HCT116 (cell line): Measurements from ENCODE around the gene HCRTR1. TPM values are rescaled to one million over a fixed set of nuclear protein-coding genes. Genes with fewer than 3 reads are reported as not detected.

Source experiments
- ATAC-seq: fragments of 200-7000 bp; cut with Tn5 transposase; 2 replicates; pipeline ENCODE4 v1.9.1; 2020; ENCODE audit warnings: mild to moderate bottlenecking, moderate library complexity
- BruUV-seq: library from RNA; stranded (reverse); fragments of 400-500 nt; replicated peaks from 2 replicates; lab custom pipeline; 2021; lab: Mats Ljungman, UMichigan
- CTCF ChIA-PET: fragments of 300-600 bp; sonication (Branson Sonifier 250); formaldehyde crosslinking; loops from one replicate; lab custom pipeline; 2021; ENCODE audit warnings: antibody characterized with exemption; lab: Charles Lee
- POLR2A ChIA-PET: fragments of 300-600, 350-600 bp; sonication (Branson Sonifier 250); formaldehyde crosslinking; loops from one replicate; lab custom pipeline; 2021; ENCODE audit warnings: antibody characterized with exemption; lab: Charles Lee
- RAD21 ChIA-PET, 2 experiments: fragments of 300-600 bp; sonication (Branson Sonifier 250); formaldehyde crosslinking; loops; one replicate each; lab custom pipeline; 2023; ENCODE audit warnings: low total read pairs in 2 of 2; ENCODE audit not compliant: uncharacterized antibody in 2 of 2, unreplicated experiment in 2 of 2, low non-redundant PET in 1 of 2; lab: Charles Lee
- DNase-seq: peaks from one replicate; pipeline ENCODE4 v3.0.0-alpha.2; 2010; ENCODE audit warnings: low read depth, low spot score
- H2AFZ ChIP-seq: fragments of 200-600 bp; shearing (Covaris generic), sonication (generic); 2 replicates; pipeline ENCODE4 v1.6.1; 2017; ENCODE audit warnings: low read depth, mixed run types, mixed read lengths, antibody characterized with exemption, low read length; ENCODE audit not compliant: poor library complexity, severe bottlenecking
- H3K27ac ChIP-seq: 2 replicates; pipeline ENCODE4 v1.5.1; 2012; ENCODE audit warnings: low read depth, low read length
- H3K27me3 ChIP-seq: fragments of 200-600 bp; sonication (generic); 2 replicates; pipeline ENCODE4 v1.6.1; 2016; ENCODE audit warnings: mixed run types, low read length, mixed read lengths; ENCODE audit not compliant: insufficient read depth
- H3K36me3 ChIP-seq, 2 experiments: fragments of 200-500 bp in 1 of 2; fragments of 200-600 bp in 1 of 2; sonication (Bioruptor generic) in 1 of 2; sonication (generic) in 1 of 2; 2 replicates each; pipeline versions ENCODE4 v1.5.1 to v1.6.1; 2014 to 2016; ENCODE audit warnings: low read length in 2 of 2, inconsistent platforms in 1 of 2, mixed read lengths in 1 of 2, mixed run types in 1 of 2; ENCODE audit not compliant: insufficient read depth in 2 of 2, control insufficient read depth in 1 of 2
- H3K4me1 ChIP-seq, 2 experiments: fragments of 200-600 bp in 1 of 2; sonication (generic) in 1 of 2; 2 replicates each; pipeline versions ENCODE4 v1.5.1 to v1.6.1; 2012 to 2017; ENCODE audit warnings: low read length in 2 of 2, inconsistent platforms in 1 of 2, mild to moderate bottlenecking in 1 of 2, mixed read lengths in 1 of 2, mixed run types in 1 of 2, moderate library complexity in 1 of 2; ENCODE audit not compliant: insufficient read depth in 2 of 2, control insufficient read depth in 1 of 2
- H3K4me2 ChIP-seq: fragments of 200-600 bp; sonication (generic); 2 replicates; pipeline ENCODE4 v1.6.1; 2017; ENCODE audit warnings: mixed run types, low read length, mixed read lengths
- H3K4me3 ChIP-seq, 2 experiments: fragments of 200-600 bp in 1 of 2; sonication (generic) in 1 of 2; replicated peaks in 1 of 2; 2 replicates each; pipeline ENCODE4 v1.5.1; 2011 to 2016; ENCODE audit warnings: low read length in 2 of 2, control low read depth in 1 of 2, low read depth in 1 of 2, mild to moderate bottlenecking in 1 of 2, mixed read lengths in 1 of 2, mixed run types in 1 of 2
- H3K79me2 ChIP-seq: fragments of 200-600 bp; sonication (generic); 2 replicates; pipeline ENCODE4 v1.6.1; 2017; ENCODE audit warnings: mild to moderate bottlenecking, mixed run types, low read length, moderate library complexity, mixed read lengths; ENCODE audit not compliant: insufficient read depth
- H3K9ac ChIP-seq: fragments of 200-600 bp; sonication (generic); 2 replicates; pipeline ENCODE4 v1.6.1; 2016; ENCODE audit warnings: low read length, mixed read lengths
- H3K9me2 ChIP-seq: fragments of 200-600 bp; sonication (generic), shearing (Covaris generic); 2 replicates; pipeline ENCODE4 v1.6.1; 2017; ENCODE audit warnings: mixed run types, mild to moderate bottlenecking, moderate library complexity; ENCODE audit not compliant: insufficient read depth
- H3K9me3 ChIP-seq, 2 experiments: fragments of 200-500 bp in 1 of 2; fragments of 200-600 bp in 1 of 2; sonication (Bioruptor generic) in 1 of 2; sonication (generic) in 1 of 2; 2 replicates each; pipeline ENCODE4 v1.6.1; 2014 to 2017; ENCODE audit warnings: low read length in 2 of 2, mixed read lengths in 2 of 2, inconsistent platforms in 1 of 2, low read depth in 1 of 2, mild to moderate bottlenecking in 1 of 2, mixed run types in 1 of 2, moderate library complexity in 1 of 2; ENCODE audit not compliant: control insufficient read depth in 1 of 2, insufficient read depth in 1 of 2
- H4K20me1 ChIP-seq: fragments of 200-600 bp; sonication (generic), shearing (Covaris generic); 2 replicates; pipeline ENCODE4 v1.6.1; 2017; ENCODE audit warnings: mixed run types, mild to moderate bottlenecking, moderate library complexity; ENCODE audit not compliant: insufficient read depth
- CBX3 ChIP-seq: IDR thresholded peaks from 2 replicates; pipeline ENCODE4 v1.6.1; 2012; ENCODE audit warnings: low read depth
- CEBPB ChIP-seq: IDR thresholded peaks from 2 replicates; pipeline ENCODE4 v1.6.1; 2012; ENCODE audit warnings: low read depth
- EGR1 ChIP-seq: IDR thresholded peaks from 2 replicates; pipeline ENCODE4 v1.6.1; 2012; ENCODE audit warnings: low read depth
- ELF1 ChIP-seq: IDR thresholded peaks from 2 replicates; pipeline ENCODE4 v1.6.1; 2012; ENCODE audit warnings: low read depth, borderline replicate concordance
- EZH2 ChIP-seq: fragments of 200-600 bp; sonication (generic); IDR thresholded peaks from 2 replicates; pipeline ENCODE4 v1.6.1; 2017; ENCODE audit warnings: antibody characterized with exemption, mixed run types
- FOSL1 ChIP-seq: IDR thresholded peaks from 2 replicates; pipeline ENCODE4 v1.6.1; 2012; ENCODE audit warnings: low read depth
- POLR2AphosphoS5 ChIP-seq: IDR thresholded peaks from 2 replicates; pipeline ENCODE4 v1.6.1; 2011; ENCODE audit warnings: mild to moderate bottlenecking, low read depth, low read length, moderate library complexity
- RAD21 ChIP-seq: IDR thresholded peaks from 2 replicates; pipeline ENCODE4 v1.6.1; 2012; ENCODE audit warnings: low read depth, mild to moderate bottlenecking
- SIN3A ChIP-seq: IDR thresholded peaks from 2 replicates; pipeline ENCODE4 v1.6.1; 2012; ENCODE audit warnings: low read depth
- SP1 ChIP-seq: IDR thresholded peaks from 2 replicates; pipeline ENCODE4 v1.6.1; 2012; ENCODE audit warnings: low read depth
- SRF ChIP-seq: IDR thresholded peaks from 2 replicates; pipeline ENCODE4 v1.6.1; 2012; ENCODE audit warnings: low read depth
- TCF7L2 ChIP-seq: IDR thresholded peaks from 2 replicates; pipeline ENCODE4 v1.7.0; 2011; ENCODE audit warnings: borderline replicate concordance, inconsistent platforms; ENCODE audit not compliant: insufficient read depth, insufficient read length; ENCODE audit errors: extremely low read depth
- ZFX ChIP-seq: fragments of 450-650 bp; IDR thresholded peaks from 2 replicates; pipeline ENCODE4 v1.6.1; 2017
- ZNF274 ChIP-seq: fragments of 200-500 bp; sonication (Bioruptor generic); IDR thresholded peaks from 2 replicates; pipeline ENCODE4 v1.6.1; 2014; ENCODE audit warnings: mild to moderate bottlenecking, low read depth, low read length, inconsistent platforms
- intact Hi-C: fragments of 100-400 bp; cut with micrococcal nuclease; formaldehyde crosslinking; loops from 2 replicates; pipeline ENCODE4 v1.10.0; 2022
- total RNA-seq: library from RNA; stranded (reverse); gene quantifications from one replicate; pipeline ENCODE4 v1.2.1, GENCODE V29; 2021; ENCODE audit not compliant: unreplicated experiment
- TF ChIP-seq, protein P1 (sequence below): IDR thresholded peaks from 2 replicates; pipeline ENCODE4 v1.6.1; 2012
- TF ChIP-seq, protein P2 (sequence below), 3 experiments: fragments of 200-600 bp in 1 of 3; sonication (generic) in 1 of 3; IDR thresholded peaks in 2 of 3; conservative IDR thresholded peaks in 1 of 3; 2 replicates each; pipeline ENCODE4 v1.5.1; 2012 to 2017; ENCODE audit warnings: low read depth in 2 of 3, low read length in 2 of 3, antibody characterized with exemption in 1 of 3, borderline replicate concordance in 1 of 3, control low read depth in 1 of 3, mild to moderate bottlenecking in 1 of 3, mixed read lengths in 1 of 3, mixed run types in 1 of 3, moderate library complexity in 1 of 3; ENCODE audit not compliant: insufficient read depth in 1 of 3
- TF ChIP-seq, protein P3 (sequence below): IDR thresholded peaks from 2 replicates; pipeline ENCODE4 v1.6.1; 2012

Gene HCRTR1
- total RNA-seq, 1 experiment from 2014 or later = not detected

- H3K9me2 ChIP-seq = no peaks in the 10 kb centered on the region
- H3K27me3 ChIP-seq = no peaks in the 10 kb centered on the region
- H3K79me2 ChIP-seq = no peaks in the 10 kb centered on the region
- no peak overlapping the region for H3K4me3 ChIP-seq
- peaks cover 7 to 8% of the 10 kb centered on the region in 2 experiments for H3K4me1 ChIP-seq
- H2AFZ ChIP-seq = no peak overlapping the region
- H3K27ac ChIP-seq = no peak overlapping the region
- POLR2A ChIA-PET = interaction anchor here (0.7 kb wide), 1 partner anchor 127 kb away, joined by 4 read pairs; no protein-coding TSS in a partner anchor
- H3K9ac ChIP-seq = no peak overlapping the region
- no peak overlapping the region for H3K4me2 ChIP-seq
- DNase-seq (no peak), ATAC-seq (no peak)
- H4K20me1 ChIP-seq = no peaks in the 10 kb centered on the region
- RAD21 ChIA-PET = interaction anchor here in 1 of 2 experiments (1.4 kb wide), 1 partner anchor 127 kb away, joined by 6 read pairs; no protein-coding TSS in a partner anchor
- CTCF ChIA-PET = interaction anchor here (1.1 to 6.0 kb wide), 2 partner anchors 84 to 127 kb away, joined by 3 to 105 read pairs; no protein-coding TSS in a partner anchor
- H3K36me3 ChIP-seq = no peaks in the 10 kb centered on the region
- TF ChIP-seq, protein P1, sequence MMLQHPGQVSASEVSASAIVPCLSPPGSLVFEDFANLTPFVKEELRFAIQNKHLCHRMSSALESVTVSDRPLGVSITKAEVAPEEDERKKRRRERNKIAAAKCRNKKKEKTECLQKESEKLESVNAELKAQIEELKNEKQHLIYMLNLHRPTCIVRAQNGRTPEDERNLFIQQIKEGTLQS = no peak
- TF ChIP-seq, protein P2, sequence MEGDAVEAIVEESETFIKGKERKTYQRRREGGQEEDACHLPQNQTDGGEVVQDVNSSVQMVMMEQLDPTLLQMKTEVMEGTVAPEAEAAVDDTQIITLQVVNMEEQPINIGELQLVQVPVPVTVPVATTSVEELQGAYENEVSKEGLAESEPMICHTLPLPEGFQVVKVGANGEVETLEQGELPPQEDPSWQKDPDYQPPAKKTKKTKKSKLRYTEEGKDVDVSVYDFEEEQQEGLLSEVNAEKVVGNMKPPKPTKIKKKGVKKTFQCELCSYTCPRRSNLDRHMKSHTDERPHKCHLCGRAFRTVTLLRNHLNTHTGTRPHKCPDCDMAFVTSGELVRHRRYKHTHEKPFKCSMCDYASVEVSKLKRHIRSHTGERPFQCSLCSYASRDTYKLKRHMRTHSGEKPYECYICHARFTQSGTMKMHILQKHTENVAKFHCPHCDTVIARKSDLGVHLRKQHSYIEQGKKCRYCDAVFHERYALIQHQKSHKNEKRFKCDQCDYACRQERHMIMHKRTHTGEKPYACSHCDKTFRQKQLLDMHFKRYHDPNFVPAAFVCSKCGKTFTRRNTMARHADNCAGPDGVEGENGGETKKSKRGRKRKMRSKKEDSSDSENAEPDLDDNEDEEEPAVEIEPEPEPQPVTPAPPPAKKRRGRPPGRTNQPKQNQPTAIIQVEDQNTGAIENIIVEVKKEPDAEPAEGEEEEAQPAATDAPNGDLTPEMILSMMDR (IDR thresholded peaks at IDR 0.05 in 2 of 3, conservative IDR thresholded peaks at IDR 0.05 in 1 of 3; ENCODE audit: borderline replicate concordance in 1 of 3, insufficient read depth in 1 of 3, low read depth in 2 of 3, low read length in 2 of 3) = no peak
- TF ChIP-seq SP1 = no peak
- TF ChIP-seq, protein P3, sequence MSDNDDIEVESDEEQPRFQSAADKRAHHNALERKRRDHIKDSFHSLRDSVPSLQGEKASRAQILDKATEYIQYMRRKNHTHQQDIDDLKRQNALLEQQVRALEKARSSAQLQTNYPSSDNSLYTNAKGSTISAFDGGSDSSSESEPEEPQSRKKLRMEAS = no peak
- TF ChIP-seq ZFX = no peak
- no peak for TF ChIP-seq ZNF274
- TF ChIP-seq RAD21 = no peak
- TF ChIP-seq ELF1 = no peak
- no peak for TF ChIP-seq EZH2
- no peak for TF ChIP-seq FOSL1
- no peak for TF ChIP-seq SRF
- TF ChIP-seq CBX3 = no peak
- no peak for TF ChIP-seq TCF7L2
- TF ChIP-seq SIN3A = no peak
- no peak for TF ChIP-seq EGR1
- no peak for TF ChIP-seq POLR2AphosphoS5
- no peak for TF ChIP-seq CEBPB
- no TSS peak for BruUV-seq
- no peaks in the 10 kb centered on the region for H3K9me3 ChIP-seq
- intact Hi-C loops = loop anchor here (10.0 kb wide), 1 partner anchor 303 kb away; no protein-coding TSS in a partner anchor
Measured at GRCh38 chr1:31661856-31662255, 44.4 kb downstream of the HCRTR1 start.
